GM12864 (cell line): Measurements from ENCODE around the gene FMNL2.

ENCODE experiments used
- DNase-seq: peaks from one replicate; pipeline ENCODE4 v3.0.0-alpha.2; 2011; ENCODE audit warnings: low read depth
- H3K4me3 ChIP-seq: 2 replicates; pipeline ENCODE4 v1.5.1; 2011; ENCODE audit warnings: mild to moderate bottlenecking, low read depth, low read length, control low read depth
- TF ChIP-seq, protein P1 (sequence below): IDR thresholded peaks from 2 replicates; pipeline ENCODE4 v1.5.1; 2011; ENCODE audit warnings: low read depth, mild to moderate bottlenecking, moderate library complexity, low read length, control low read depth, inconsistent platforms; ENCODE audit errors: missing control alignments

Gene FMNL2

DNA sequence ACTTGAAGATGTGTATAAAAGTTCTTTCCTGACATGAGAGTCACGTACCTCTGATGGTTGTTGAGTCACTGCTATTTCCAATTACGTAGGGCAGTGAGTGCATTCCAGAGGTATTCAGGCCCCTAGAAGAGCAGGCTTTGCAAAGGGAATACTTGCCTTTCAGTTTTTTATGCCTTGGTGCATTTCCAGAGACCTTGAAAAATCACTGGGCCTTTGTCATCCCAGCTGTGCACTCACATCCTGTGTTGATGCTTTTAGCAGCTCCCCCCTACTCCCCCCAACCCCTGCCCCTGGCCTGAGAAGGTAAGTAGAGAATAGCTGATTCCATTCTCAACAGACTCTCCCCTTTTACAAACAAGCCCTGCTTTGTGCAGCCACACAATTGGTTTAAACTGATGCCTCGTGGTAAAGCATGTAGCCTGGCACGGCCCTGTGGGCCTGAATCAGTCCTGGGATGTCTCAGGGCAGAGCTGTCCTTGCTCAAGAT lies 208.1 kb downstream of the FMNL2 start:
- no peak for DNase-seq
- TF ChIP-seq, protein P1, sequence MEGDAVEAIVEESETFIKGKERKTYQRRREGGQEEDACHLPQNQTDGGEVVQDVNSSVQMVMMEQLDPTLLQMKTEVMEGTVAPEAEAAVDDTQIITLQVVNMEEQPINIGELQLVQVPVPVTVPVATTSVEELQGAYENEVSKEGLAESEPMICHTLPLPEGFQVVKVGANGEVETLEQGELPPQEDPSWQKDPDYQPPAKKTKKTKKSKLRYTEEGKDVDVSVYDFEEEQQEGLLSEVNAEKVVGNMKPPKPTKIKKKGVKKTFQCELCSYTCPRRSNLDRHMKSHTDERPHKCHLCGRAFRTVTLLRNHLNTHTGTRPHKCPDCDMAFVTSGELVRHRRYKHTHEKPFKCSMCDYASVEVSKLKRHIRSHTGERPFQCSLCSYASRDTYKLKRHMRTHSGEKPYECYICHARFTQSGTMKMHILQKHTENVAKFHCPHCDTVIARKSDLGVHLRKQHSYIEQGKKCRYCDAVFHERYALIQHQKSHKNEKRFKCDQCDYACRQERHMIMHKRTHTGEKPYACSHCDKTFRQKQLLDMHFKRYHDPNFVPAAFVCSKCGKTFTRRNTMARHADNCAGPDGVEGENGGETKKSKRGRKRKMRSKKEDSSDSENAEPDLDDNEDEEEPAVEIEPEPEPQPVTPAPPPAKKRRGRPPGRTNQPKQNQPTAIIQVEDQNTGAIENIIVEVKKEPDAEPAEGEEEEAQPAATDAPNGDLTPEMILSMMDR: no peak
- no peak overlapping the region for H3K4me3 ChIP-seq

DNA sequence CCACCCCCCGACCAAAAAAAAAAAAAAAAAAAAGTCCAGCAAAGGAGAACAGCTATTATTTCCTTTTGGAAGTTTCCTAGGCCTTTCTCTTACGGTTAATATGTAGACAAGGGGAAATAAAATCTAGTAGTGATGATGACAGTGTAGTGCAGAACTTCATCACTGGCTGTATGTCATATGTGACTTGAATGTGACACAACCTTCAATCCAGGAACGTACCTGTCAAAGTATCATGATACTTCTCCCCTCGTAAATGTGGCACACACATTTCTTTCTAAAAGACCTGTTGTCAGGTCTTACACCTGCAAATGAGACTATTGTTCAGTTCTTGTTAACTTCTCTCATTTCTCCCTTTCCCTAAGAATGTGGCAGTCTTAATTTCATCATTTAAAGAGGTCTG lies 208.7 kb downstream of the FMNL2 start:
- TF ChIP-seq, protein P1: no peak
- no peak overlapping the region for H3K4me3 ChIP-seq
- no peak for DNase-seq

DNA sequence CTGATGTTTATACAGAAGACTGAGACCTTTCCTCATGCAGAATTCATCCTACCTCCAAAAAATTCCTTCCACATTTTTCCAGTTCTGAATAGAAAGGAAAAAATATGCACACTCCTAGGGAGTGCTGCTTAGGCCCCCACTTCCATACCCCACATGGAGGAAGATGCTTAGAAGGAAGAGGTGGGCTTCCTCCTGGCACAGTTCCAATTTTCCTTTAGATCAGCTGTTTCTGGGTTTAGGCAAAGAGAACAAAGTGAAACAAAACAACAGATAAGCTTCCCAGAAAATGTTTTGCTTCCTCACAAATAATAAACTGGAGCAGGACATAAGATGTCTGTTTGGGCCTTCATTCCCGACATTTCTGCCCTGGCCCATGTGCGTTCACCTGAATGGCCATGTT lies 209.7 kb downstream of the FMNL2 start:
- no peak for DNase-seq
- TF ChIP-seq, protein P1: no peak
- no peak overlapping the region for H3K4me3 ChIP-seq

DNA sequence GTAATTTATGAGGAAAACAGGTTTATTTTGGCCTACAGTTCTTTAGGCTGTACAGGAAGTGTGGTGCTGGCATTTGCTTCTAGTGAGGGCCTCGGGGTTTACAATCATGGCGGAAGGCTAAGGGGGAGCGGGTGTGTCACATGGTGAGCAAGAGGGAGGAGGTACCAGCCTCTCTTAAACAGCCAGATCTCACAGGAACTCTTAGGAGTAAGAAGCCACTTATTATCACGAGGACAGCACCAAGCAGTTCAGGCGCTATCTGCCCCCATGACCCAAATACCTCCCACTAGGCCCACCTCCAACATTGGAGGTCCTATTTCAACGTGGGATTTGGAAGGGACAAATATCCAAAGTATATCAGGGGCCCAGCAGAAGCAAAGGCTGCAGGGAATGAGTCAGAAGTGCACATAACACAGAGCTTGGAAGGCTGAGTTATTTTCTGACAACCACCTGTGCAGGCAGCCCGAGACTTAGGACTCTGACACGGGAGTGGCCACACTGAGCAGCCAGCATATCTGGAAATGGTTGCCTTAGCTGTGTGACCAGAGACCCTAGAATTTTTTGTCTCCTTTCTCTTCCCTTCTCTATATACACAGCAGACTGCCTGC lies 211.4 kb downstream of the FMNL2 start:
- TF ChIP-seq, protein P1: no peak
- no peak for DNase-seq
- no peak overlapping the region for H3K4me3 ChIP-seq

DNA sequence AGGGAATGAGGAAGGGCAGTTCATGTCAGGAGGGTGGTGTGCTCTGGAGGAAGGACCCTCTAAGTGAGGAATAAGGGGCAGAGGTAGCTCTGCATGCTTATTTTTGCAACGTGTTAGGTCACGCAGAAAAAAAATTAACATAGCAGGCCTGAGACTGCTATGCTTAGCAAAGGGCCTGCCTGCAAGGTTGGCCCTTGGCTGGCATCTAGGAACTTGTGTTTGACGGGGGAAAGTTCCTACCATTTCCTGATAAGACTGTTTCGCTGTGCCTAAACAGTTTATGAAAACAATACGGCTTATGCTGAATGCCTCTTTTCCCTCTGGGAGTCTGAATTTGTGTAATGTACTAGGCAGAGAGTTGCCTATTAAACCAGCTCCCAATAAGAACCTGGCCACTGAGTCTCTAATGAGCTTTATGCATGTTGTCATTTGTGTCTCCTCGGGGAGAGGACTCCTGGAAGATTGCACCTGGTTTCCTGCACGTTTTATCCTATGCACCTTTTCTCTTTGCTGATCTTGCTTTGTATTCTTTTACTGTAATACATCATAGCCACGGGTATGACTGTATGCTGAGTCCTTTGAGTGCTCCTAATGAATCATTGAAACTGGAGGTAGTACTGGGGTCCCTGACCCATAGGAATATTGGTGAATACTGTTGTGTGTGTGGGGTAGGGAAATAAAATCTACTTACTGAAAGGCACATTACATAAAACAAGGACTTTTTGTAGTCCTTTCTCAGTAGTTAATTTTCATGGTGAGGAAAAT lies 213.3 kb downstream of the FMNL2 start:
- no peak for DNase-seq
- H3K4me3 ChIP-seq: no peak overlapping the region
- TF ChIP-seq, protein P1: no peak

DNA sequence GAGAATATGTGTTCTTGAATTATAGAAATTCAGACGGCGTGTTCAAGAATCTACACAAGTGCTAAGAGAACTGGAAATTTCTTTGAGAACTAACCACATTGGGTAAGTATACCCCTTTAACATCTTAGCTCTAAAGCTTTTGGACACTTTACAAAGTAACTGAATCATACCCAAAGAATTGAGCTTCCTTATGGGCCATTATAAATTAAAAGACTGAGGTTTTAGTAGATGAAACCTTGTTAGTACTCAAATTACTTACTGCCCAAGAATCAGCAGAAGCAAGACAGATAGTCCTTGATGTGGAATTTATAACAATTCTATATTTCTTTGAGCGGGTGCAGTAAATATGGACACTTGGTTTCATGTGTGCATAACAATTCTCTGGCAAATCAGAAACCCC lies 214.0 kb downstream of the FMNL2 start:
- TF ChIP-seq, protein P1: no peak
- no peak overlapping the region for H3K4me3 ChIP-seq
- DNase-seq: no peak
